Small intestine (tissue), 16 donors: ENCODE measurements around the gene OR3A1. TPM values are rescaled to one million over a fixed set of nuclear protein-coding genes. Genes with fewer than 3 reads are reported as not detected.
"Not testable (repeated sequence)": the region's sequence is repeated elsewhere in the genome, so short reads cannot be mapped to it uniquely, and the experiment has no call there.

Experiments
- DNase-seq, 2 donors: peaks; one replicate each; pipeline versions ENCODE4 v3.0.0 to v3.0.0-alpha.2; 2013
- FAIRE-seq: peaks from 2 replicates; lab custom pipeline; 2012; peaks lifted over from hg19 to GRCh38; lab: Jason Lieb, UNC
- H3K27ac ChIP-seq, 3 donors: one replicate each; pipeline ENCODE4 v1.5.1; 2013; ENCODE audit warnings: low read length in 2 of 3, mild to moderate bottlenecking in 2 of 3, control low read depth in 1 of 3, inconsistent platforms in 1 of 3, low read depth in 1 of 3, moderate library complexity in 1 of 3
- H3K27me3 ChIP-seq, 3 donors: one replicate each; pipeline ENCODE4 v1.6.1; 2013; ENCODE audit warnings: low read length in 3 of 3, inconsistent platforms in 1 of 3; ENCODE audit not compliant: control insufficient read depth in 3 of 3, insufficient read depth in 3 of 3
- H3K36me3 ChIP-seq, 3 donors: one replicate each; pipeline ENCODE4 v1.6.1; 2013; ENCODE audit warnings: low read length in 3 of 3, inconsistent platforms in 1 of 3, low read depth in 1 of 3, mild to moderate bottlenecking in 1 of 3, moderate library complexity in 1 of 3; ENCODE audit not compliant: control insufficient read depth in 3 of 3, insufficient read depth in 2 of 3
- H3K4me1 ChIP-seq, 3 donors: one replicate each; pipeline ENCODE4 v1.6.1; 2013; ENCODE audit warnings: low read length in 2 of 3, inconsistent platforms in 1 of 3, low read depth in 1 of 3, mild to moderate bottlenecking in 1 of 3, moderate library complexity in 1 of 3; ENCODE audit not compliant: control insufficient read depth in 3 of 3, insufficient read depth in 2 of 3
- H3K4me3 ChIP-seq, 3 donors: one replicate each; pipeline ENCODE4 v1.5.1; 2013; ENCODE audit warnings: low read length in 3 of 3, control low read depth in 1 of 3, inconsistent platforms in 1 of 3, low read depth in 1 of 3, mild to moderate bottlenecking in 1 of 3, moderate library complexity in 1 of 3
- H3K9me3 ChIP-seq, 2 donors: one replicate each; pipeline ENCODE4 v1.6.1; 2013; ENCODE audit warnings: low read depth in 1 of 2, low read length in 1 of 2; ENCODE audit not compliant: control insufficient read depth in 2 of 2, insufficient read depth in 1 of 2
- WGBS, 3 donors: extraction: QIAGEN DNeasy Blood & Tissue Kit; methylation state at CpG; one replicate each; pipeline ENCODE4 v1.1.7; 2013; 5-methylcytosine and 5-hydroxymethylcytosine counted together
- long read RNA-seq, 10 donors: transcript quantifications; one replicate each; lab custom pipeline, GENCODE V29; 2026
- polyA plus RNA-seq, 4 donors: library from polyadenylated mRNA; stranded (reverse) in 3 of 4; unstranded in 1 of 4; fragments of 200-250 nt in 3 of 4; fragments of 120-200 nt in 1 of 4; gene quantifications; one replicate each; pipeline versions ENCODE4 v1.2.1 to v1.2.3, GENCODE V29; 2013
- donor health status: healthy with polysubstance abuse.
- donor health status: control.
- donor health status: control.
- donor health status: Bipolar disorder and iron deficiency.
- donor health status: healthy.

Gene OR3A1
- polyA plus RNA-seq, result not detected
- long read RNA-seq, donor 1, result 0 reads
- long read RNA-seq, donor 2, result 0 reads
- long read RNA-seq, donor 3, result 0 reads
- long read RNA-seq, donor 4, result 0 reads
- long read RNA-seq, donor 5, result 0 reads
- long read RNA-seq, donor 6, result 0 reads
- long read RNA-seq, donor 7, partial matches to known transcripts, result 0 of 1 reads
- long read RNA-seq, donor 7, other reads (novel, unspliced or antisense), result 0 of 1 reads
- long read RNA-seq, donor 8, result 0 reads
- long read RNA-seq, donor 9, result 0 reads
- long read RNA-seq, donor 10, result 0 reads

GRCh38 chr17:3298260-3298659, at the start of gene OR3A1:
Gene OR3A1 (minus strand): TSS chr17:3298360. CDS start chr17:3292582, 5,778 bp downstream.
- H3K9me3 ChIP-seq, result no peaks in the 10 kb centered on the region
- H3K4me3 ChIP-seq, result no peak within 1 kb of the TSS
- DNase-seq, result no peak
- no peak for FAIRE-seq
- H3K27ac ChIP-seq, result no peak within 1 kb of the TSS
- H3K36me3 ChIP-seq, result no peaks in the 10 kb centered on the region
- 63 to 87% (median 70%) methylated on average over 6 of the region's 6 CpGs for WGBS, 3 donors
- peaks cover 0 to 4% (median 0%) of the 10 kb centered on the region in 3 donors for H3K27me3 ChIP-seq
- no peaks in the 10 kb centered on the region for H3K4me1 ChIP-seq

GRCh38 chr17:3342782-3343181, 44.6 kb upstream of the OR3A1 start:
- WGBS, 3 donors, result 89 to 94% (median 90%) methylated on average over 12 of the region's 12 CpGs
- not testable (repeated sequence) for H3K4me3 ChIP-seq, H3K27ac ChIP-seq, H3K4me1 ChIP-seq, FAIRE-seq, H3K36me3 ChIP-seq, DNase-seq, H3K9me3 ChIP-seq, H3K27me3 ChIP-seq

DNA sequence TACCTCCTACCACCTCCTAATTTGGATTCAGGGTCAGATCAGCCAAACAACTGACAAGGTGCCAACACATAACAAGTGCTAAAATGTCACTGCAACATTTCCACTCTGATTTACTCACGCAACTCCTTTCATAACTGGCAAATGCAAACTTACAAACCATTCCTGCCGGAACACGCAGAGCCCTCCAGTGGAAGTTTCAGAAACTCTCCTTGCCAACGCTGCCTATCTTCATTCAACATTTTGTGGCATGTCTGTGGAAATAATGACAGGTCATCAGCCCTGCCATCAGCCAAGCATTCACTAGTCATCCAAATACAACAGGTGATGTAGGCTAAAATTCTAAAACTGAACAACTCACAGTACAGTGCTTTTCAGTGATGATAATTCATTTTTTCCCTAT, 37.7 kb upstream of the OR3A1 start:
- 37 to 57% (median 52%) methylated on average over 4 of the region's 4 CpGs for WGBS, 3 donors
- no peak overlapping the region for H3K4me3 ChIP-seq
- no peak for DNase-seq
- no peaks in the 10 kb centered on the region for H3K27me3 ChIP-seq
- H3K4me1 ChIP-seq, result no peaks in the 10 kb centered on the region
- no peaks in the 10 kb centered on the region for H3K9me3 ChIP-seq
- H3K27ac ChIP-seq, result no peak overlapping the region
- no peaks in the 10 kb centered on the region for H3K36me3 ChIP-seq
- no peak for FAIRE-seq

- no peaks in the 10 kb centered on the region for H3K36me3 ChIP-seq
- H3K9me3 ChIP-seq, result no peaks in the 10 kb centered on the region
- DNase-seq, result no peak
- FAIRE-seq, result no peak
- no peak overlapping the region for H3K27ac ChIP-seq
- H3K4me3 ChIP-seq, result no peak overlapping the region
- no peaks in the 10 kb centered on the region for H3K4me1 ChIP-seq
- H3K27me3 ChIP-seq, result no peaks in the 10 kb centered on the region
- WGBS, 3 donors, result 32 to 64% (median 40%) methylated on average over 5 of the region's 5 CpGs
Measured at GRCh38 chr17:3318336-3318735, 20.2 kb upstream of the OR3A1 start.

GRCh38 chr17:3316836-3317235, 18.7 kb upstream of the OR3A1 start:
- no peaks in the 10 kb centered on the region for H3K27me3 ChIP-seq
- FAIRE-seq, result no peak
- no peak overlapping the region for H3K4me3 ChIP-seq
- 39 to 58% (median 41%) methylated on average over 3 of the region's 3 CpGs for WGBS, 3 donors
- no peak for DNase-seq
- no peak overlapping the region for H3K27ac ChIP-seq
- H3K36me3 ChIP-seq, result no peaks in the 10 kb centered on the region
- no peaks in the 10 kb centered on the region for H3K9me3 ChIP-seq
- no peaks in the 10 kb centered on the region for H3K4me1 ChIP-seq

DNA sequence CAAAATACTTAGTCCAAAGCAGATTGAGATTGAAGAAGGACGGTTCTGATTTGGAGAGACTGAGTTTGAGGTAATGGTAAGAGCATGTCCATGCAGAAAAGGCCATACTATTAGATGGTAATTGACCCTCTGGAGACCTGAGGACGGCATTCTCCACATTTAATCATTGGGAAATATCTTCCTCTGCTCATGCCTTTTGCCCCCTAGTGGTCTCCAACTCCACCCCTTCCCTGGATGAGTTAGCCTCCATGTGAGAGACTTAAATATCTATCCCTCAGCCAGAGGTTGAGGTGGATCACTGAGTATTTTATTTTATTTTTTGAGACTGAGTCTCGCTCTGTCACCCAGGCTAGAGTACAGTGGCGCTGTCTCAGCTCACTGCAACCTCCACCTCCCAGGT, 10.4 kb upstream of the OR3A1 start:
- Histone ChIP-seq H3K36me3 (no peaks in the 10 kb centered on the region), H3K27me3 (no peaks in the 10 kb centered on the region), H3K9me3 (no peaks in the 10 kb centered on the region), H3K4me3 (no peak overlapping the region), H3K4me1 (no peaks in the 10 kb centered on the region), H3K27ac (no peak overlapping the region)
- 70 to 75% (median 71%) methylated on average over 4 of the region's 4 CpGs for WGBS, 3 donors
- DNase-seq (no peak), FAIRE-seq (no peak)

- WGBS, 3 donors, result 61 to 67% (median 66%) methylated on average over 4 of the region's 4 CpGs
- peaks cover 0 to 4% (median 0%) of the 10 kb centered on the region in 3 donors for H3K27me3 ChIP-seq
- H3K27ac ChIP-seq, result no peak overlapping the region
- DNase-seq (no peak), FAIRE-seq (no peak)
- H3K4me3 ChIP-seq, result no peak overlapping the region
- H3K4me1 ChIP-seq, result no peaks in the 10 kb centered on the region
- H3K36me3 ChIP-seq, result no peaks in the 10 kb centered on the region
- H3K9me3 ChIP-seq, result no peaks in the 10 kb centered on the region
Measured at GRCh38 chr17:3295632-3296031, 2.5 kb downstream of the OR3A1 start.

DNA sequence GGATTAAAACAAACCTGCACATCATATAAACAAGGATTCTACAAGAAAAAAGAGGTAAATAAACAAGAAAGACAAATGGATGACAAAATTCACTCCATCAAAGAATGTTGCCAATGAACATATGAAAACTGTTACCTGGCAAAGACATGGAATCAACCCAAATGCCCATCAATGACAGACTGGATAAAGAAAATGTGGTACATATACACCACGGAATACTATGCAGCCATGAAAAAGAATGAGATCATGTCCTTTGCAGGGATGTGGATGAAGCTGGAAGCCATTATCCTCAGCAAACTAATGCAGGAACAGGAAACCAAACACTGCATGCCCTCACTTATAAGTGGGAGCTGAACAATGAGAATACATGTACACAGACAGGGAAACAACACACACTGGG, 4.6 kb downstream of the OR3A1 start:
- H3K4me1 ChIP-seq, FAIRE-seq, H3K4me3 ChIP-seq, H3K9me3 ChIP-seq, H3K27ac ChIP-seq, H3K27me3 ChIP-seq, H3K36me3 ChIP-seq, DNase-seq: not testable (repeated sequence)
- WGBS, 3 donors, result 89 to 95% (median 89%) methylated on average over 1 of the region's 1 CpG

- FAIRE-seq, result no peak
- no peak overlapping the region for H3K27ac ChIP-seq
- no peak overlapping the region for H3K4me3 ChIP-seq
- H3K9me3 ChIP-seq, result no peaks in the 10 kb centered on the region
- DNase-seq, result no peak
- WGBS, 3 donors, result 45 to 65% (median 60%) methylated on average over 1 of the region's 1 CpG
- H3K4me1 ChIP-seq, result no peaks in the 10 kb centered on the region
- H3K36me3 ChIP-seq, result no peaks in the 10 kb centered on the region
- peaks cover 0 to 3% (median 0%) of the 10 kb centered on the region in 3 donors for H3K27me3 ChIP-seq
Measured at GRCh38 chr17:3282901-3283300, 15.3 kb downstream of the OR3A1 start.
